ENCODE measurements around the gene CNGB1. TPM values are rescaled to one million over a fixed set of nuclear protein-coding genes. Genes with fewer than 3 reads are reported as not detected.

Gene CNGB1
- total RNA-seq, 4 donors from 2014 or later, result 0.13 TPM; not detected in 3

GRCh38 chr16:57998486-57998885 is 27.6 kb upstream of the CNGB1 start:
- intact Hi-C loops (cut with DNase I), result loop anchor here (10.0 kb wide), 1 partner anchor 194 kb away; the partner anchor contains the start of gene KIFC3

GRCh38 chr16:57997528-57998265 is 26.8 kb upstream of the CNGB1 start:
- TF ChIP-seq CTCF (IDR thresholded peaks at IDR 0.05) (no peak), POLR2A (IDR thresholded peaks at IDR 0.05) (no peak)
- peaks cover 8 to 10% of the 10 kb centered on the region in 2 donors for H3K36me3 ChIP-seq
- WGBS, 2 donors, result 96% methylated on average over 16 to 34 of the region's 36 CpGs
- no peaks in the 10 kb centered on the region for H3K27me3 ChIP-seq
- H3K27ac ChIP-seq, result peak overlapping the region in 2 of 3 donors; percentile 40 to 91
- H3K9me3 ChIP-seq, result no peaks in the 10 kb centered on the region
- H3K4me1 ChIP-seq, result peaks cover 65 to 75% of the 10 kb centered on the region in 2 donors
- DNase-seq, result no peak
- no peak overlapping the region for H3K4me3 ChIP-seq (replicated peaks in 1 of 3)
- intact Hi-C loops (cut with DNase I), result loop anchor here (10.0 kb wide), 1 partner anchor 193 kb away; the partner anchor contains the start of gene KIFC3

More at GRCh38 chr16:57998486-57998885, 27.6 kb upstream of the CNGB1 start:
- H3K27me3 ChIP-seq, result no peaks in the 10 kb centered on the region
- TF ChIP-seq CTCF (IDR thresholded peaks at IDR 0.05), result no peak
- TF ChIP-seq POLR2A (IDR thresholded peaks at IDR 0.05), result no peak
- peaks cover 57 to 68% of the 10 kb centered on the region in 2 donors for H3K4me1 ChIP-seq
- peak overlapping the region in 1 of 3 donors; percentile 91 for H3K27ac ChIP-seq
- 80% methylated on average over 1 to 8 of the region's 8 CpGs for WGBS, 2 donors
- H3K4me3 ChIP-seq (replicated peaks in 1 of 3), result no peak overlapping the region
- H3K36me3 ChIP-seq, result peaks cover 10 to 11% of the 10 kb centered on the region in 2 donors
- H3K9me3 ChIP-seq, result no peaks in the 10 kb centered on the region
- DNase-seq, result no peak

- intact Hi-C loops (cut with DNase I), result loop anchor here (10.0 kb wide), 1 partner anchor 192 kb away; the partner anchor contains the start of gene KIFC3
- Histone ChIP-seq H3K36me3 (peaks cover 8 to 10% of the 10 kb centered on the region in 2 donors), H3K4me1 (peaks cover 71 to 79% of the 10 kb centered on the region in 2 donors), H3K4me3 (replicated peaks in 1 of 3) (no peak overlapping the region), H3K9me3 (no peaks in the 10 kb centered on the region), H3K27me3 (no peaks in the 10 kb centered on the region), H3K27ac (peak overlapping the region; percentile 40 to 91 (median 58))
- TF ChIP-seq POLR2A (IDR thresholded peaks at IDR 0.05), result no peak
- no peak for TF ChIP-seq CTCF (IDR thresholded peaks at IDR 0.05)
- 92 to 98% methylated on average over 6 to 10 of the region's 35 CpGs for WGBS, 2 donors
- DNase-seq, result no peak
These were observed 26.2 kb upstream of the CNGB1 start for GRCh38 chr16:57997176-57997527.

- Histone ChIP-seq H3K4me1 (peaks cover 72 to 80% of the 10 kb centered on the region in 2 donors), H3K27me3 (no peaks in the 10 kb centered on the region), H3K27ac (peak overlapping the region; percentile 40 to 95 (median 91)), H3K36me3 (peaks cover 8 to 10% of the 10 kb centered on the region in 2 donors), H3K9me3 (no peaks in the 10 kb centered on the region), H3K4me3 (replicated peaks in 1 of 3) (no peak overlapping the region)
- 63 to 80% methylated on average over 29 to 50 of the region's 62 CpGs for WGBS, 2 donors
- TF ChIP-seq CTCF (IDR thresholded peaks at IDR 0.05), result peak in 1 of 6 experiments; percentile 20
- no peak for TF ChIP-seq POLR2A (IDR thresholded peaks at IDR 0.05)
- intact Hi-C loops (cut with DNase I), result loop anchor here (10.0 kb wide), 1 partner anchor 192 kb away; the partner anchor contains the start of gene KIFC3
- DNase-seq, result peak; percentile 92 to 93
These were observed 25.7 kb upstream of the CNGB1 start for GRCh38 chr16:57996406-57997175.
